Activated naive CD8-positive, alpha-beta T cell (primary cell): ENCODE measurements around the gene SLC27A5.
"Not testable (repeated sequence)": the region's sequence is repeated elsewhere in the genome, so short reads cannot be mapped to it uniquely, and the experiment has no call there.

Source experiments
- H3K27ac Mint-ChIP-seq: one replicate; pipeline ENCODE4 v1.8.0; 2021; ENCODE audit warnings: mixed read lengths
- H3K27me3 Mint-ChIP-seq: one replicate; pipeline ENCODE4 v1.8.0; 2021; ENCODE audit warnings: mixed read lengths
- H3K36me3 Mint-ChIP-seq: one replicate; pipeline ENCODE4 v1.8.0; 2021; ENCODE audit warnings: mixed read lengths
- H3K4me1 Mint-ChIP-seq: one replicate; pipeline ENCODE4 v1.8.0; 2021; ENCODE audit warnings: low read depth, mixed read lengths
- H3K4me3 Mint-ChIP-seq: one replicate; pipeline ENCODE4 v1.8.0; 2021; ENCODE audit warnings: mild to moderate bottlenecking, mixed read lengths
- H3K9me3 Mint-ChIP-seq: one replicate; pipeline ENCODE4 v1.8.0; 2021; ENCODE audit warnings: low read depth, mixed read lengths

The SLC27A5 gene

DNA sequence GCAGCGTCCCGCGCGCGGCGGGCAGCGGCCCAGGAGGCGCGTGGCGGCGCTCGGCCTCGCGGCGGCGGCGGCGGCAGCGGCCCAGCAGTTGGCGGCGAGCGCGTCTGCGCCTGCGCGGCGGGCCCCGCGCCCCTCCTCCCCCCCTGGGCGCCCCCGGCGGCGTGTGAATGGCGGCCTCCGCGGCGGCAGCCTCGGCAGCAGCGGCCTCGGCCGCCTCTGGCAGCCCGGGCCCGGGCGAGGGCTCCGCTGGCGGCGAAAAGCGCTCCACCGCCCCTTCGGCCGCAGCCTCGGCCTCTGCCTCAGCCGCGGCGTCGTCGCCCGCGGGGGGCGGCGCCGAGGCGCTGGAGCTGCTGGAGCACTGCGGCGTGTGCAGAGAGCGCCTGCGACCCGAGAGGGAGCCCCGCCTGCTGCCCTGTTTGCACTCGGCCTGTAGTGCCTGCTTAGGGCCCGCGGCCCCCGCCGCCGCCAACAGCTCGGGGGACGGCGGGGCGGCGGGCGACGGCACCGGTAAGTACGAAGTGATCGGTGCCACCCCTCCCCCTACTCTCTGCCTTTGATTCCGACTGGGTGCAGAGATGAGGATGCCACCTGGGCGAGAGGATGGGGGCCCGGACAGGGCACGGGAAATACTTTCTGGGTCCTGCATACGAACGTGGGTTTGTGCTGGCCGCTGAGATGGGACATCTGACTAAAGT is 32.9 kb upstream of the SLC27A5 start:
- H3K4me1 Mint-ChIP-seq: peaks cover 32% of the 10 kb centered on the region
- H3K4me3 Mint-ChIP-seq: peak overlapping the region; percentile 96
- H3K27me3 Mint-ChIP-seq: no peaks in the 10 kb centered on the region
- peaks cover 13% of the 10 kb centered on the region for H3K36me3 Mint-ChIP-seq
- H3K9me3 Mint-ChIP-seq: no peaks in the 10 kb centered on the region
- H3K27ac Mint-ChIP-seq: peak overlapping the region; percentile 95

GRCh38 chr19:58543826-58544590 is 32.2 kb upstream of the SLC27A5 start, which contains the start of gene TRIM28:
Gene TRIM28 (plus strand): TSS chr19:58544064. CDS start chr19:58544758, 694 bp downstream.
- peak within 1 kb of the TSS; percentile 96 for H3K27ac Mint-ChIP-seq
- H3K27me3 Mint-ChIP-seq: no peaks in the 10 kb centered on the region
- peaks cover 13% of the 10 kb centered on the region for H3K36me3 Mint-ChIP-seq
- H3K4me1 Mint-ChIP-seq: peaks cover 32% of the 10 kb centered on the region
- H3K4me3 Mint-ChIP-seq: peak within 1 kb of the TSS; percentile 96
- no peaks in the 10 kb centered on the region for H3K9me3 Mint-ChIP-seq

- Mint-ChIP-seq H3K4me1 (peaks cover 32% of the 10 kb centered on the region), H3K27ac (peak overlapping the region; percentile 54)
- not testable (repeated sequence) for H3K36me3 Mint-ChIP-seq, H3K4me3 Mint-ChIP-seq, H3K27me3 Mint-ChIP-seq, H3K9me3 Mint-ChIP-seq
Observed at GRCh38 chr19:58542641-58543372, 31.0 kb upstream of the SLC27A5 start.

DNA sequence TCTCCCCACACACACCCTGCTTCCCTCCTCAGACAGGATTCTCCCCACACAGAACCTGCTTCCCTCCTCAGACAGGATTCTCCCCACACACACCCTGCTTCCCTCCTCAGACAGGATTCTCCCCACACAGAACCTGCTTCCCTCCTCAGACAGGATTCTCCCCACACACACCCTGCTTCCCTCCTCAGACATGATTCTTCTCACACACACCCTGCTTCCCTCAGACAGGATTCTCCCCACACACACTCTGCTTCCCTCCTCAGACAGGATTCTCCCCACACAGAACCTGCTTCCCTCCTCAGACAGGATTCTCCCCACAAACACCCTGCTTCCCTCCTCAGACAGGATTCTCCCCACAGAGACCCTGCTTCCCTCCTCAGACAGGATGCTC is 27.4 kb upstream of the SLC27A5 start:
- not testable (repeated sequence) for H3K27ac Mint-ChIP-seq, H3K27me3 Mint-ChIP-seq, H3K36me3 Mint-ChIP-seq, H3K9me3 Mint-ChIP-seq
- peak overlapping the region; percentile 17 for H3K4me3 Mint-ChIP-seq
- H3K4me1 Mint-ChIP-seq: peaks cover 11% of the 10 kb centered on the region

DNA sequence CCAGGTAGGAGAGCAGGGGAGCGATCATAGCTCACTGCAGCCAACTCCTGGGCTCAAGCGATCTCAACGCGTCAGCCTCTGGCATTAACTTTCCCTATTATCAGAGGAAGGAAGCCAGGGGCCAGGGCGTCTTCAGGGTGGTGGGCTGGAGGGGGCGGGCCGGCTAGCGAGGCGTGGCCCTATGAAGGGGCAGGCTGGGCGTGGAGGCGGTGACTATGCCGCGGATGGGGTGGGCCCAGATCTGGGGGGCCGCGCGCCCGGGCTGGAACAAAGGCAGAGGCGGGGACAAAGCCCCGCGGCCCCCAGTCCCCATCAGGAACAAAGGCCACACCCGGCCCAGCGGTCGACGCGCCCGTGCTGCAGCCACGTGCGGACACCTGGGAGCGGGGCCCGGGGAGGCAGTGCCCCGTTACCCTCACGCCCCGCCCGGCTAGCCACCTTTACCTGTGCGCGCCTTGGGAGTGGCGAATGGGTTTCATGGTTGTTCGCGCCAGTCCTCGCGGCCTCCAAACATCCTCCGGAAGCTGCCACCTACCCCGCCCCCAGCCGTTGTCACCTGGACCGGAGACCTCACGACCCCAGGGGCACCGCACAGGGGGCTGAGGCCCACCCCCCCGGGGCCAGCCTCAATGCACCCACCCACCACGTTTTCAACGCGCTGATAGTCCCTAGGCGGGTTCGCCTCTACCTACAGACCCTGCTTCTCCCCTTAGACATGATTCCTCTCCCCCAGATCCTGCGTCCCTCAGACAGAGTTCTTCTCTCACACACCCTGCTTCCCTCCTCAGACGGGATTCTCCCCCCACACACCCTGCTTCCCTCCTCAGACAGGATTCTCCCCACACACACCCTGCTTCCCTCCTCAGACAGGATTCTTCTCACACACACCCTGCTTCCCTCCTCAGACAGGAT is 26.7 kb upstream of the SLC27A5 start:
- Mint-ChIP-seq H3K36me3 (no peaks in the 10 kb centered on the region), H3K4me3 (peak overlapping the region; percentile 77)

DNA sequence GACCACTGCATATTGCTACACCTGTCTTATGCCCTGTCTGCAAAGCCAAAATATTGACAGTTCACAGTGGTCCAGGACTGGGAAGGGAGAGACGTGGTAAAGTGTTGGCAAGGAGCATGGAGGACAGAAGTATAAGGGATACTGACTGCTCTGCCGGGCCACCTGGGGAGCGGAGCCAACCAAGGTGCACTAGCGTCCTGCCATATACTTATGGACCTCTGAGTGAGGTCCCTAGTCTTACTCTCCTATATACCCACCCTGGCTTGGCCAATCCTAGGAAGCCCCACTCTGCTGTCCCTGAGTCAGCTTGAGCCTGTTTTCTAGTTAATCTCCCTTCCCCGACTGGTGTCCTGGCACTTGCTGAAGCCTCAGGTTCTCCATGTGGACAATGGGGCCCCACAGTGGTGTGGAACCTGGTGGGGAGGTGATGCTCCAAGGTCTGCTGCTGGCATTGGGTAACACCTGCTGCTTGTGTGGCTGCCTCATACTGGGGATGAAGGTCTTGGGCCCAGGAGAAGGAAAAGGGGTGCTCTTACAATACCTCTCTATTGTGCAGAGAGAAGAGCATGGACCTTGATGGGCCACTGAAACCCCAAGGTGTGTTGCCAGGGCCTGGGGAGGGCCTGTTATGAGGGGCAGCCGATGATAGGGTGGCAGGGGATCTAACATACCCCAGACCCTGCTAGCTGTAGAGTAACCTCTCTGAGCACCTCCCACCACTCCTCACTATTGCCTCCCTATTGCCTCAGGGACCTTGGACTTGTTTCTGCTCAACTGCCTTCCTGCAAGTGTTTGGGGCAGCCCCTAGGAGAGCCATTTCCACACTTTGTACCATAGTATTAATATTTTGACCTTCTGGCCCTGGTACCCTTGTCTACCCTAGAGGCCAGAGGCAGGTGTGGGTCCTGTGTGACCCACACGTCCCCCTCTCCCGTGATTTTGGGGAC is 25.3 kb upstream of the SLC27A5 start:
- no peaks in the 10 kb centered on the region for H3K9me3 Mint-ChIP-seq
- H3K27me3 Mint-ChIP-seq: no peaks in the 10 kb centered on the region
- H3K4me3 Mint-ChIP-seq: peak overlapping the region; percentile 7
- peaks cover 5% of the 10 kb centered on the region for H3K4me1 Mint-ChIP-seq
- no peaks in the 10 kb centered on the region for H3K36me3 Mint-ChIP-seq
- H3K27ac Mint-ChIP-seq: no peak overlapping the region

More for the DNA sequence above, 26.7 kb upstream of the SLC27A5 start:
- H3K27me3 Mint-ChIP-seq: no peaks in the 10 kb centered on the region
- no peaks in the 10 kb centered on the region for H3K9me3 Mint-ChIP-seq
- H3K27ac Mint-ChIP-seq: peak overlapping the region; percentile 68
- peaks cover 6% of the 10 kb centered on the region for H3K4me1 Mint-ChIP-seq

- Mint-ChIP-seq H3K27ac (no peak overlapping the region), H3K27me3 (no peaks in the 10 kb centered on the region), H3K4me3 (no peak overlapping the region), H3K4me1 (peaks cover 5% of the 10 kb centered on the region), H3K36me3 (no peaks in the 10 kb centered on the region), H3K9me3 (no peaks in the 10 kb centered on the region)
Observed at GRCh38 chr19:58535857-58536256, 24.1 kb upstream of the SLC27A5 start.

DNA sequence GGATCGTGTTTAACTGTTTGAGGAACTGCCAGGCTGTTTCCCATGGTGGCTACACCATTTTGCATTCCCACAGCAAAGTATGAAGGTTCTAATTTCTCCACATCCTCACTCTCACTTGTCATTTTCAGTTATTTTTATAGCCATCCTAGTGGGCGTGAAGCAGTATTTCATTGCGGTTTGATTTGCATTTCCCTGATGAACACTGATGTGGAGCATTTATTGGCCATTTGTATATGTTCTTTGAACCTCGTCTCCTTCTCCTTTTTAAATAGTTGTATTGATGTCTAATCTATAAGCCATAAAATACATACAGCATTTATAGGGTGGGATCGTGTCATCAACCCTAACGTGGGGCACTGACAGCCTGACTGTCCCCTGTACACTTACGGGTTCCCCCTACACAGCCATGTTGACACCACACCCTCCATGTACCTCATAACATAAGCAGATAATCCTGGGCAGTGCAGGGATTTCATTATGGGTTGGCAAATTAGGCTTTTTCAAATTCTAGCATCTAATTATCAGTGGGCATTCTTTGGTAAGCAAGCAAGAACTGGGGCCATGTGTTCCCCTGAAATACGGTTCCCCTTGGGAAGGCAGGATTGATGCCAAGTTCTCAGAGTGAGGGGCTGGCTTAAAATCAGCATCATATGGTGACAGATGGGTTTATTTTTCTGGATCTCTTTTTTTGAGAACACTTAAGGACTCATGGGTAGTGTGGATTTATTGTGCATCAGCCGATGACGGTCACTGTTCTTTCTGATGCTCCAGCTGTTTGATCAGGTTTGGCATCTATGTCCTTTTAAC is 19.4 kb upstream of the SLC27A5 start:
- Mint-ChIP-seq H3K36me3 (no peaks in the 10 kb centered on the region), H3K27me3 (no peaks in the 10 kb centered on the region), H3K4me3 (no peak overlapping the region), H3K9me3 (no peaks in the 10 kb centered on the region), H3K4me1 (no peaks in the 10 kb centered on the region), H3K27ac (no peak overlapping the region)

GRCh38 chr19:58529405-58529804 is 17.6 kb upstream of the SLC27A5 start:
- Mint-ChIP-seq H3K4me1 (no peaks in the 10 kb centered on the region), H3K27ac (no peak overlapping the region), H3K27me3 (no peaks in the 10 kb centered on the region), H3K4me3 (no peak overlapping the region), H3K9me3 (no peaks in the 10 kb centered on the region), H3K36me3 (no peaks in the 10 kb centered on the region)

- Mint-ChIP-seq H3K9me3 (no peaks in the 10 kb centered on the region), H3K27ac (no peak overlapping the region), H3K4me3 (no peak overlapping the region)
Observed at GRCh38 chr19:58522709-58523108, 10.9 kb upstream of the SLC27A5 start.

DNA sequence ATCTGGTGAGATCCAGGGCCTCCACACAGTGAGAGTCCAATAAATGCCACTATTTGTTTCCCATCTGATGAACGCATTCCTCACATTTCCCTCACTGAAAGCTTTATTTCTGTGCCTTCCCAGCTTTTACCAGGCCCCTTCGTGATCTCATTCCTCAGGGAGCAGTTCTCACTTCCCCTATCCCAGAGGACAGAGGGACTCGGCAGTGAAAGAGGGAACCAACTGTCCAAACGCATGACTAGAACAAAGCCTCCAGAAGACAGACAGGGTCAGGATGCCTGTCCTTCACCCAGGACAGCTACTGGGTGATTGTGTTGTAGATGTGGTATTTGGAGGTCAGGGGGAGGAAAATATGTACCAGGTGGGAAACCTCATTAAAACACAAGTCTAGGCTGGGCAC is 9.9 kb upstream of the SLC27A5 start:
- Mint-ChIP-seq H3K36me3 (no peaks in the 10 kb centered on the region), H3K27me3 (no peaks in the 10 kb centered on the region), H3K27ac (no peak overlapping the region), H3K4me3 (peak overlapping the region; percentile 54), H3K9me3 (no peaks in the 10 kb centered on the region), H3K4me1 (peaks cover 31% of the 10 kb centered on the region)

More at GRCh38 chr19:58522709-58523108, 10.9 kb upstream of the SLC27A5 start:
- no peaks in the 10 kb centered on the region for H3K36me3 Mint-ChIP-seq
- H3K27me3 Mint-ChIP-seq: no peaks in the 10 kb centered on the region
- peaks cover 26% of the 10 kb centered on the region for H3K4me1 Mint-ChIP-seq

GRCh38 chr19:58520257-58520599 is 8.4 kb upstream of the SLC27A5 start:
- no peaks in the 10 kb centered on the region for H3K9me3 Mint-ChIP-seq
- no peaks in the 10 kb centered on the region for H3K36me3 Mint-ChIP-seq
- H3K4me3 Mint-ChIP-seq: peak overlapping the region; percentile 97
- H3K27ac Mint-ChIP-seq: peak overlapping the region; percentile 97
- H3K27me3 Mint-ChIP-seq: no peaks in the 10 kb centered on the region
- peaks cover 41% of the 10 kb centered on the region for H3K4me1 Mint-ChIP-seq
